Measurements from ENCODE around the gene ACR. TPM values are rescaled to one million over a fixed set of nuclear protein-coding genes. Genes with fewer than 3 reads are reported as not detected.
"Not testable (repeated sequence)": the region's sequence is repeated elsewhere in the genome, so short reads cannot be mapped to it uniquely, and the experiment has no call there.

The ACR gene
- total RNA-seq, 1 donor from 2014 or later: 0.40 TPM

DNA sequence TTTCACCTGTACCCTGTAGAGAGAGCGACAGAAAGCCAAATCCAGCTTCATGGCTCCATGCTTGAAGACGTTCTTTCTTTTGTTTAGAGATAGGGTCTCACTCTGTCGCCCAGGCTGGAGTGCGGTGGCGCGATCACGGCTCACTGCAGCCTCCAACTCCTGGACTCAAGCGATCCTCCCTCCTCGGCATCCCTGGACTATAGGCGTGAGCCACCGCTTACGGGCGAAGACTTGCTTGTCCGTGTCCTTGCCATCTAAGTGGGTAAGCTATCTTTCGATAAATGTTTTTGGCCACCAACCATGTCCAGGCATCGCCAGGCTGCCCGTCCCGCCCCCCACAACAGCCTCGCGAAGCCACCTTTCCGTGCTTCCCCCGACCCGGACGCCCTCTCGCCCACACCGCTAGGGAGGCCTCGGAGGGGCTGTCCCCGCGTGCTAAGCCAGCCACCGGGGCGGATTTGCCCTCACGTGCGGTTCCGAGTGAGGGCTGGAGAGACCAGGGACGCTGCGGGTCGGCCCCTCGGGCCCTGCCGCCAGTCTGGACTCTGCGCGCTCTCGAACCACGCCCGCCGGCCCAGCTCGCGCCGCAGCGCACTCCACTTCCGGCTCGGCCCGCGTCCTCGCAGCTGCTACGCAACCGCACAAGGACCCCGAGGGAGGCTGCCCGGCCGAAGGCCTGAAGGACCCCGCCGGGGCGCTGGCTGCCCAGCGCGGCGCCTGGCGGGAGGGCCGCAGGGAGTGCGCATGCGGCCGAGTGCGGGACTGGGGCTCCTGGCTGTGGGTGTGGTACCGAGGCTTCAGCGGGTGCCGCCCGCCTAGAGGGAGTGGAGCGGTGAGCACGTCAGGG lies 45.3 kb downstream of the ACR start, which contains the start of gene RABL2B:
Gene RABL2B (minus strand): TSS at position 604 of the 847 bp plus-strand sequence. CDS start 1,342 bp downstream, outside the sequence.
- ATAC-seq: peak; percentile 99

DNA sequence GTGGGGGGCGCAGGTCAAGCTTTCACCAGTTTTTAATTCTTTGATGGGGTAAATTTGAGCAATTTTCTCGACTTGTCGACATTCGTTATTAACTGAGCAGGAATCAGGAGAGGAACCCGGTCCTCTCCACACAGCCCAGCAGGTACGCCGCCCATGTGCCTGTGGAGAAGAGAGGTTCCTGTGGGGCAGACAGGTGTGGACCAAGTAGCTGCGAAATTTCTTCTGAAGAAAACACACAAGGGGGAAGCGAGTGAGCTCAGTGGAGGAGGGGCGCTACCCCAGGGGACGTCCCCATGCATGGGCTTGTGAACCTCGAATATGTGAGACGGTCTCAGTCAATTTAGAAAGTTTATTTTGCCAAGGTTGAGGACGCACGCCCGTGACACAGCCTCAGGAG lies 45.9 kb downstream of the ACR start:
- peak; percentile 35 for ATAC-seq

DNA sequence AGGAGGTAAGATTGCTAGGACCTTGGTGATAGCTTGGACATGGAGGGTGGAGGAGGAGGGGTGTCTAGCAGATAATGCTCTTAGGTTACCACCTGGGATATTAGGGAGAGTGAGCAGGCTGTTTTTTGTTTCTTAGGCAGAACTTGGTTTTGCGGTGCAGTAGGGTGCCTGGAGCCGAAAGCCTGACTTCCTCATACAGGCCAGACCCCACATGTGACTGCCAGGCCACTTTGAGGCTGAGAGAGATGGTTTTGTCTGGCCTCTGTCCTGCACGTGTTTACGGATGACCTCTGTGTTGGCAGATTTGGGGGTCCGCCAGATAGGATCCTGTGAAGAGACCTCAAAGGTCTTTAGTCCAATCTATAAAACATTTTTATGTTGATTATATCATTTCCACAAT lies 47.3 kb downstream of the ACR start:
- not testable (repeated sequence) for ATAC-seq

DNA sequence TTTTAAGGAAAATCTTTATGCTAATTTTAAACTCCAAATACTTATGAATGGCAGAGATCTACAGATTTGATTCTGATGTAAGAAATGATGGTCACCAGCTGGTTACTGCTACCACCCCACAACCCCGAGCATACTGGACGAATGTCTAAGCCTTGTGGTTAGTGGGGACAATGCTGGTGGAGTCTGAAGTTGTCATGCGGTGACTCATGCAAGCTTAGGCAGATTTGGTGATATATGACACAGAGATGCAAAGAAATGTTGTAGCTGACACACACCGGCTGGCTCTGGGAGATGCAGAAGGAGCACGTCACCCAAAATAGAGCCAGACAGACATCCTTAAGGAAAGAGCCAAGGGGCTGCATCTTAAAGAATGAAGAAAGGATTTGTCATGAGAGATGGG lies 48.9 kb downstream of the ACR start:
- ATAC-seq: not testable (repeated sequence)

Other genes with a start within 250 kb of the ACR start
- gene LMF2, start 230.5 kb upstream of the ACR start, total RNA-seq: 43.7 TPM
- gene NCAPH2, start 230.0 kb upstream of the ACR start, total RNA-seq: 37.1 TPM
- 1.2 TPM for gene SCO2, start 212.6 kb upstream of the ACR start, total RNA-seq
- 86.0 TPM for gene TYMP, start 208.2 kb upstream of the ACR start, total RNA-seq
- 0.20 TPM for gene KLHDC7B, start 192.3 kb upstream of the ACR start, total RNA-seq
- gene SYCE3, start 175.3 kb upstream of the ACR start, total RNA-seq: not detected
- 12.1 TPM for gene CPT1B, start 159.8 kb upstream of the ACR start, total RNA-seq
- 31.4 TPM for gene CHKB, start 155.4 kb upstream of the ACR start, total RNA-seq
- 2.3 TPM for gene MAPK8IP2, start 137.4 kb upstream of the ACR start, total RNA-seq
- gene ARSA, start 110.1 kb upstream of the ACR start, total RNA-seq: 30.1 TPM
- gene SHANK3, start 65.4 kb upstream of the ACR start, total RNA-seq: 5.9 TPM
- 11.8 TPM for gene RABL2B, start 45.4 kb downstream of the ACR start, total RNA-seq

All from esophagus mucosa (tissue), 1 donor.